Esophagus muscularis mucosa (tissue), 3 donors: ENCODE results near the gene VEPH1.

Experiments
- POLR2A ChIP-seq: fragments of 450-650 bp; IDR thresholded peaks from one replicate; pipeline ENCODE4 v1.6.1; 2017; ENCODE audit warnings: antibody characterized with exemption, moderate library complexity, mild to moderate bottlenecking, low read depth
- POLR2AphosphoS5 ChIP-seq, 2 donors: sonication (generic); formaldehyde crosslinking; IDR thresholded peaks; one replicate each; pipeline ENCODE4 v1.6.1; 2017; ENCODE audit warnings: antibody characterized with exemption in 2 of 2
- TF ChIP-seq, protein P1 (sequence below), 3 experiments: fragments of 200-600 bp in 2 of 3; fragments of 450-650 bp in 1 of 3; sonication (generic) in 2 of 3; IDR thresholded peaks; one replicate each; pipeline ENCODE4 v1.5.1; 2017 to 2019; ENCODE audit warnings: antibody characterized with exemption in 3 of 3, mild to moderate bottlenecking in 2 of 3, moderate library complexity in 1 of 3

DNA sequence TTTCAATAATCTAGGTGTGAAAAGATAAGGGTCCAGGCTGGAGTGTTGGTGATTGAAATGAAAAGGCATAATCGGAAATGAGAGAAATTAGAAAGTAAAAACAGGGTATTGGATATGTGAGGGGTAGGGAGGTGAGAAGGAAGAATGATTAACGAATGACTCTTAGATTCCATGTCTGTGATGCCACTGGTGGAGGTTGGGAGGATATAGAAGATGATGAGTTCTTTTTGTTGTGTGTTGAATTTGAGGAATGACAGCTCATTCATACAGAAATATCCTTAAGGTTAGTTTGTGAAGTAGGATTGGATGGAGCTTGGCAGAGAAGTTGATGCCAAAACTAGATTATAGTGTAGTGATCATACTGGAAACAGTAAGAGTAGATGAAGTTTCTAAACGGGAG, 271.1 kb downstream of the VEPH1 start:
- TF ChIP-seq, protein P1, sequence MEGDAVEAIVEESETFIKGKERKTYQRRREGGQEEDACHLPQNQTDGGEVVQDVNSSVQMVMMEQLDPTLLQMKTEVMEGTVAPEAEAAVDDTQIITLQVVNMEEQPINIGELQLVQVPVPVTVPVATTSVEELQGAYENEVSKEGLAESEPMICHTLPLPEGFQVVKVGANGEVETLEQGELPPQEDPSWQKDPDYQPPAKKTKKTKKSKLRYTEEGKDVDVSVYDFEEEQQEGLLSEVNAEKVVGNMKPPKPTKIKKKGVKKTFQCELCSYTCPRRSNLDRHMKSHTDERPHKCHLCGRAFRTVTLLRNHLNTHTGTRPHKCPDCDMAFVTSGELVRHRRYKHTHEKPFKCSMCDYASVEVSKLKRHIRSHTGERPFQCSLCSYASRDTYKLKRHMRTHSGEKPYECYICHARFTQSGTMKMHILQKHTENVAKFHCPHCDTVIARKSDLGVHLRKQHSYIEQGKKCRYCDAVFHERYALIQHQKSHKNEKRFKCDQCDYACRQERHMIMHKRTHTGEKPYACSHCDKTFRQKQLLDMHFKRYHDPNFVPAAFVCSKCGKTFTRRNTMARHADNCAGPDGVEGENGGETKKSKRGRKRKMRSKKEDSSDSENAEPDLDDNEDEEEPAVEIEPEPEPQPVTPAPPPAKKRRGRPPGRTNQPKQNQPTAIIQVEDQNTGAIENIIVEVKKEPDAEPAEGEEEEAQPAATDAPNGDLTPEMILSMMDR (IDR thresholded peaks at IDR 0.05), result no peak
- TF ChIP-seq POLR2A (no peak), POLR2AphosphoS5 (IDR thresholded peaks at IDR 0.05) (no peak)
